Neuronal stem cell (in vitro differentiated cells): Measurements from ENCODE around the gene GLTPD2.
A peak's percentile ranks its signal among the peaks of the same experiment; 100 is the strongest.

Source experiments
- DNase-seq: peaks from one replicate; pipeline ENCODE4 v3.0.0-alpha.2; 2013; ENCODE audit warnings: low spot score
- H2AFZ ChIP-seq: one replicate; pipeline ENCODE4 v1.6.1; 2013; ENCODE audit warnings: mild to moderate bottlenecking, low read length, inconsistent platforms
- H2AK5ac ChIP-seq: 2 replicates; pipeline ENCODE4 v1.6.1; 2013; ENCODE audit warnings: low read depth, mild to moderate bottlenecking, inconsistent platforms, low read length, moderate library complexity, mixed read lengths
- H2BK120ac ChIP-seq: 2 replicates; pipeline ENCODE4 v1.6.1; 2013; ENCODE audit warnings: low read depth, mild to moderate bottlenecking, inconsistent platforms, low read length, moderate library complexity, mixed read lengths
- H2BK12ac ChIP-seq: one replicate; pipeline ENCODE4 v1.6.1; 2013; ENCODE audit warnings: low read length, inconsistent platforms
- H2BK15ac ChIP-seq: 2 replicates; pipeline ENCODE4 v1.6.1; 2013; ENCODE audit warnings: mild to moderate bottlenecking, low read length, inconsistent platforms, mixed read lengths
- H2BK5ac ChIP-seq: one replicate; pipeline ENCODE4 v1.6.1; 2013; ENCODE audit warnings: inconsistent platforms, mild to moderate bottlenecking, low read length, moderate library complexity
- H3K14ac ChIP-seq: one replicate; pipeline ENCODE4 v1.6.1; 2013; ENCODE audit warnings: low read length, inconsistent platforms
- H3K18ac ChIP-seq: 2 replicates; pipeline ENCODE4 v1.6.1; 2013; ENCODE audit warnings: low read length, inconsistent platforms
- H3K23ac ChIP-seq: 2 replicates; pipeline ENCODE4 v1.6.1; 2013; ENCODE audit warnings: low read depth, mild to moderate bottlenecking, mixed read lengths, low read length, inconsistent platforms; ENCODE audit not compliant: poor library complexity
- H3K27ac ChIP-seq: replicated peaks from 3 replicates; pipeline ENCODE4 v1.5.1; 2013; ENCODE audit warnings: low read length, inconsistent platforms
- H3K27me3 ChIP-seq, 3 experiments: 2 replicates each; pipeline ENCODE4 v1.6.1; 2013; ENCODE audit warnings: low read length in 3 of 3, mild to moderate bottlenecking in 2 of 3, inconsistent platforms in 1 of 3, low read depth in 1 of 3, mixed read lengths in 1 of 3, moderate library complexity in 1 of 3; ENCODE audit not compliant: control insufficient read depth in 3 of 3, insufficient read depth in 3 of 3
- H3K36me3 ChIP-seq, 2 donors: replicated peaks in 1 of 2; 2 replicates each; pipeline ENCODE4 v1.6.1; 2013; ENCODE audit warnings: low read length in 2 of 2; ENCODE audit not compliant: control insufficient read depth in 2 of 2, insufficient read depth in 2 of 2
- H3K4ac ChIP-seq: 2 replicates; pipeline ENCODE4 v1.6.1; 2013; ENCODE audit warnings: inconsistent platforms, mild to moderate bottlenecking, low read length, moderate library complexity
- H3K4me1 ChIP-seq, 2 donors: 1 replicate in 1 of 2; 2 replicates in 1 of 2; pipeline ENCODE4 v1.6.1; 2013; ENCODE audit warnings: low read length in 2 of 2, low read depth in 1 of 2; ENCODE audit not compliant: control insufficient read depth in 2 of 2, insufficient read depth in 1 of 2
- H3K4me2 ChIP-seq: one replicate; pipeline ENCODE4 v1.6.1; 2013; ENCODE audit warnings: mild to moderate bottlenecking, low read length, inconsistent platforms; ENCODE audit not compliant: insufficient read depth, poor library complexity, severe bottlenecking
- H3K4me3 ChIP-seq, 2 donors: 2 replicates each; pipeline ENCODE4 v1.5.1; 2013; ENCODE audit warnings: low read length in 2 of 2, mild to moderate bottlenecking in 2 of 2, inconsistent platforms in 1 of 2, moderate library complexity in 1 of 2
- H3K79me1 ChIP-seq: one replicate; pipeline ENCODE4 v1.6.1; 2013; ENCODE audit warnings: low read depth, mild to moderate bottlenecking, inconsistent platforms, low read length, moderate library complexity
- H3K9ac ChIP-seq: one replicate; pipeline ENCODE4 v1.6.1; 2013; ENCODE audit warnings: mild to moderate bottlenecking, low read depth, low read length, inconsistent platforms; ENCODE audit not compliant: poor library complexity
- H3K9me3 ChIP-seq, 2 donors: replicated peaks in 1 of 2; 2 replicates each; pipeline versions ENCODE3 to v1.6.1; 2013; ENCODE audit warnings: low read length in 2 of 2, mild to moderate bottlenecking in 2 of 2, inconsistent platforms in 1 of 2, low read depth in 1 of 2, mixed read lengths in 1 of 2, moderate library complexity in 1 of 2; ENCODE audit not compliant: control insufficient read depth in 2 of 2, insufficient read depth in 1 of 2
- H4K8ac ChIP-seq: one replicate; pipeline ENCODE4 v1.6.1; 2013; ENCODE audit warnings: low read depth, mild to moderate bottlenecking, inconsistent platforms, low read length, moderate library complexity
- H4K91ac ChIP-seq: one replicate; pipeline ENCODE4 v1.6.1; 2013; ENCODE audit warnings: low read length, low read depth, mild to moderate bottlenecking, inconsistent platforms; ENCODE audit not compliant: poor library complexity
- WGBS, 2 donors: extraction: QIAGEN DNeasy Blood & Tissue Kit; methylation state at CpG; one replicate each; pipeline ENCODE4 v1.1.7; 2013; ENCODE audit warnings: missing lambda C conversion rate in 2 of 2, mixed read lengths in 1 of 2; ENCODE audit not compliant: insufficient read length in 2 of 2, insufficient replicate concordance in 1 of 2; ENCODE audit errors: extremely low coverage in 2 of 2; 5-methylcytosine and 5-hydroxymethylcytosine counted together

GLTPD2 gene

GRCh38 chr17:4833178-4833940 is 44.6 kb downstream of the GLTPD2 start, which contains the start of gene MINK1:
Gene MINK1, plus strand, starts transcription at chr17:4833340. Its CDS starts 244 bp downstream, at chr17:4833584.
- Histone ChIP-seq H3K23ac (peak within 1 kb of the TSS; percentile 92), H3K4me3 (peak within 1 kb of the TSS; percentile 78 to 97), H3K4me1 (peaks cover 7 to 10% of the 10 kb centered on the region in 2 donors), H3K4me2 (peak within 1 kb of the TSS; percentile 99), H3K4ac (no peak within 1 kb of the TSS), H2AFZ (peak within 1 kb of the TSS; percentile 91), H3K36me3 (peaks cover 4 to 18% of the 10 kb centered on the region in 2 donors), H3K14ac (peak within 1 kb of the TSS; percentile 67), H2BK12ac (no peak within 1 kb of the TSS), H3K9ac (peak within 1 kb of the TSS; percentile 98), H3K18ac (peak within 1 kb of the TSS; percentile 97), H2BK5ac (peak within 1 kb of the TSS; percentile 99), H3K79me1 (peaks cover 9% of the 10 kb centered on the region), H2AK5ac (peak within 1 kb of the TSS; percentile 60), H4K91ac (no peak within 1 kb of the TSS), H3K9me3 (no peaks in the 10 kb centered on the region), H2BK15ac (no peak within 1 kb of the TSS), H3K27me3 (no peaks in the 10 kb centered on the region), H2BK120ac (no peak within 1 kb of the TSS), H3K27ac (peak within 1 kb of the TSS; percentile 61), H4K8ac (no peak within 1 kb of the TSS)
- peak; percentile 90 for DNase-seq
- no CpG with 5 or more reads among the region's 91 CpGs for WGBS, 2 donors

- Histone ChIP-seq H3K79me1 (peaks cover 9% of the 10 kb centered on the region), H2BK15ac (no peak overlapping the region), H2AK5ac (peak overlapping the region; percentile 60), H3K14ac (peak overlapping the region; percentile 67), H3K9ac (peak overlapping the region; percentile 98), H3K27me3 (no peaks in the 10 kb centered on the region), H3K4me1 (peaks cover 7 to 10% of the 10 kb centered on the region in 2 donors), H3K4ac (no peak overlapping the region), H4K8ac (no peak overlapping the region), H2AFZ (peak overlapping the region; percentile 91), H3K4me2 (peak overlapping the region; percentile 99), H2BK120ac (no peak overlapping the region), H3K27ac (no peak overlapping the region), H3K36me3 (peaks cover 4 to 21% of the 10 kb centered on the region in 2 donors), H3K23ac (peak overlapping the region; percentile 92), H2BK12ac (no peak overlapping the region), H4K91ac (no peak overlapping the region), H3K9me3 (no peaks in the 10 kb centered on the region), H3K4me3 (peak overlapping the region; percentile 78 to 97), H3K18ac (no peak overlapping the region), H2BK5ac (peak overlapping the region; percentile 99)
- WGBS, 2 donors: no CpG with 5 or more reads among the region's 15 CpGs
- DNase-seq: no peak
These were observed 45.3 kb downstream of the GLTPD2 start for GRCh38 chr17:4833941-4834680.

- H3K4ac ChIP-seq: no peak overlapping the region
- no peak overlapping the region for H3K18ac ChIP-seq
- no peak overlapping the region for H3K4me2 ChIP-seq
- peaks cover 7 to 10% of the 10 kb centered on the region in 2 donors for H3K4me1 ChIP-seq
- H3K27me3 ChIP-seq: no peaks in the 10 kb centered on the region
- H3K14ac ChIP-seq: no peak overlapping the region
- no peak overlapping the region for H2AK5ac ChIP-seq
- H3K23ac ChIP-seq: no peak overlapping the region
- no peak overlapping the region for H3K9ac ChIP-seq
- no peak overlapping the region for H2AFZ ChIP-seq
- peaks cover 4 to 21% of the 10 kb centered on the region in 2 donors for H3K36me3 ChIP-seq
- H4K91ac ChIP-seq: no peak overlapping the region
- peak overlapping the region in 1 of 2 donors; percentile 78 for H3K4me3 ChIP-seq
- H2BK5ac ChIP-seq: no peak overlapping the region
- no CpG with 5 or more reads among the region's 4 CpGs for WGBS, 2 donors
- no peak for DNase-seq
- H3K9me3 ChIP-seq: no peaks in the 10 kb centered on the region
- H3K79me1 ChIP-seq: peaks cover 9% of the 10 kb centered on the region
- H2BK15ac ChIP-seq: no peak overlapping the region
- no peak overlapping the region for H2BK120ac ChIP-seq
- H3K27ac ChIP-seq: no peak overlapping the region
- no peak overlapping the region for H4K8ac ChIP-seq
- H2BK12ac ChIP-seq: no peak overlapping the region
These were observed 45.9 kb downstream of the GLTPD2 start for GRCh38 chr17:4834681-4835020.

- Histone ChIP-seq H2BK12ac (no peak overlapping the region), H3K9me3 (no peaks in the 10 kb centered on the region), H2BK120ac (no peak overlapping the region), H2AK5ac (no peak overlapping the region), H2BK15ac (no peak overlapping the region), H3K79me1 (peaks cover 9% of the 10 kb centered on the region), H3K4me2 (no peak overlapping the region), H3K14ac (no peak overlapping the region), H3K9ac (no peak overlapping the region), H3K27ac (no peak overlapping the region), H3K36me3 (peaks cover 4 to 21% of the 10 kb centered on the region in 2 donors), H2AFZ (no peak overlapping the region), H3K4ac (no peak overlapping the region), H3K18ac (no peak overlapping the region), H4K8ac (no peak overlapping the region), H3K23ac (no peak overlapping the region), H3K27me3 (no peaks in the 10 kb centered on the region), H2BK5ac (no peak overlapping the region), H3K4me3 (no peak overlapping the region), H3K4me1 (peaks cover 7 to 10% of the 10 kb centered on the region in 2 donors), H4K91ac (no peak overlapping the region)
- no peak for DNase-seq
- WGBS, 2 donors: no CpG with 5 or more reads among the region's 4 CpGs
These were observed 47.5 kb downstream of the GLTPD2 start for GRCh38 chr17:4836221-4836620.
